ENCODE data around the gene PLOD3. TPM values are rescaled to one million over a fixed set of nuclear protein-coding genes. Genes with fewer than 3 reads are reported as not detected.

The PLOD3 gene
- total and polyA plus RNA-seq, 2 donors (not counting 3 experiments of a cell fraction or from before 2014, with no cell fraction given) = 143 to 170 TPM

DNA sequence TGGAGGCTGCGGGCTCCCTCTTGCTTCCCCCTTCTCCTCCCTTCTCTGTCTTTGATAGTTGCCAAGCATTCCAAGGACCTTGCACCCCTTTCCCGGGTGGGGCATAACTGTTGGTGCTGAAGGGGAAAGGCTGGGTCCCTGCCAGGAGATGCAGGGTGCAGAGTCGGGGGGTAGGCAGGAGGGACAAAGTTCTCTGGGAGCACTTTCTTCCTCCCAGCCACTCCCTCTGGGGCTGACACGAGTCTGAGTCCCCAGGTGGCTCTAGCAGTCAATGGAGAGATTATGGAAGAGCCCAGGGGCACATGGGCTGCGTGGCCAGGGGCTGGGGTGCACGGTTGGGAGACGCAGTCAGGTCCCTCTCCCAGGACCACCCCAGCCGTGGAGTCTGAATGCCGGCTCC lies 18.1 kb upstream of the PLOD3 start:
- POLR2A ChIA-PET = no interaction called here
- Histone ChIP-seq H3K4me3 (replicated peaks in 1 of 3; ENCODE audit: insufficient read depth in 1 of 3, low read depth in 1 of 3, low read length in 3 of 3) (no peak overlapping the region), H2AFZ (ENCODE audit: low read depth, low read length) (no peak overlapping the region), H3K79me2 (ENCODE audit: control insufficient read depth, insufficient read depth, low read length) (no peaks in the 10 kb centered on the region), H3K27ac (ENCODE audit: insufficient read depth, low read depth, low read length) (no peak overlapping the region), H3K9ac (replicated peaks; ENCODE audit: extremely low read depth, insufficient read depth, low read length) (no peak overlapping the region), H3K36me3 (ENCODE audit: control insufficient read depth in 2 of 2, extremely low read depth in 1 of 2, insufficient read depth in 2 of 2, low read length in 2 of 2) (peaks cover 0 to 13% of the 10 kb centered on the region in 2 experiments), H3K4me2 (ENCODE audit: insufficient read depth, low read length) (no peak overlapping the region), H3K9me3 (replicated peaks; ENCODE audit: control insufficient read depth, insufficient read depth, low read length) (no peaks in the 10 kb centered on the region), H4K20me1 (replicated peaks; ENCODE audit: control insufficient read depth, extremely low read depth, insufficient read depth, low read length) (no peaks in the 10 kb centered on the region), H3K9me1 (replicated peaks; ENCODE audit: control insufficient read depth, extremely low read depth, insufficient read depth, low read length) (no peaks in the 10 kb centered on the region), H3K27me3 (ENCODE audit: control insufficient read depth in 2 of 2, insufficient read depth in 2 of 2, low read length in 2 of 2) (no peaks in the 10 kb centered on the region), H3K4me1 (ENCODE audit: control insufficient read depth, extremely low read depth, insufficient read depth, low read length) (peaks cover 38% of the 10 kb centered on the region)
- BruUV-seq (replicated peaks) = no TSS peak
- TF ChIP-seq JUN (IDR thresholded peaks at IDR 0.05; ENCODE audit: borderline replicate concordance, insufficient read depth, insufficient read length, low read depth) (no peak), POLR2A (IDR thresholded peaks at IDR 0.05; ENCODE audit: low read depth, low read length) (no peak)
- TF ChIP-seq, protein P1, sequence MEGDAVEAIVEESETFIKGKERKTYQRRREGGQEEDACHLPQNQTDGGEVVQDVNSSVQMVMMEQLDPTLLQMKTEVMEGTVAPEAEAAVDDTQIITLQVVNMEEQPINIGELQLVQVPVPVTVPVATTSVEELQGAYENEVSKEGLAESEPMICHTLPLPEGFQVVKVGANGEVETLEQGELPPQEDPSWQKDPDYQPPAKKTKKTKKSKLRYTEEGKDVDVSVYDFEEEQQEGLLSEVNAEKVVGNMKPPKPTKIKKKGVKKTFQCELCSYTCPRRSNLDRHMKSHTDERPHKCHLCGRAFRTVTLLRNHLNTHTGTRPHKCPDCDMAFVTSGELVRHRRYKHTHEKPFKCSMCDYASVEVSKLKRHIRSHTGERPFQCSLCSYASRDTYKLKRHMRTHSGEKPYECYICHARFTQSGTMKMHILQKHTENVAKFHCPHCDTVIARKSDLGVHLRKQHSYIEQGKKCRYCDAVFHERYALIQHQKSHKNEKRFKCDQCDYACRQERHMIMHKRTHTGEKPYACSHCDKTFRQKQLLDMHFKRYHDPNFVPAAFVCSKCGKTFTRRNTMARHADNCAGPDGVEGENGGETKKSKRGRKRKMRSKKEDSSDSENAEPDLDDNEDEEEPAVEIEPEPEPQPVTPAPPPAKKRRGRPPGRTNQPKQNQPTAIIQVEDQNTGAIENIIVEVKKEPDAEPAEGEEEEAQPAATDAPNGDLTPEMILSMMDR (IDR thresholded peaks at IDR 0.05; ENCODE audit: extremely low read depth in 1 of 2, insufficient read depth in 1 of 2, low read depth in 1 of 2, low read length in 2 of 2) = no peak
- DNase-seq (ENCODE audit: low read depth, low spot score) = no peak
- CTCF ChIA-PET = interaction anchor here (1.4 to 8.1 kb wide), 3 partner anchors 9 to 92 kb away, joined by 4 to 42 read pairs (median 10); partner anchors contain the start of gene FIS1
- dilution Hi-C loops (cut with MboI; ENCODE audit: extremely low pct_ligation_motif_present, low sequenced_read_pairs) (no loop called here), intact Hi-C loops (cut with micrococcal nuclease) (loop anchor here (5.0 kb wide), 1 partner anchor 47 kb away; no protein-coding TSS in a partner anchor)
- no peak for FAIRE-seq

DNA sequence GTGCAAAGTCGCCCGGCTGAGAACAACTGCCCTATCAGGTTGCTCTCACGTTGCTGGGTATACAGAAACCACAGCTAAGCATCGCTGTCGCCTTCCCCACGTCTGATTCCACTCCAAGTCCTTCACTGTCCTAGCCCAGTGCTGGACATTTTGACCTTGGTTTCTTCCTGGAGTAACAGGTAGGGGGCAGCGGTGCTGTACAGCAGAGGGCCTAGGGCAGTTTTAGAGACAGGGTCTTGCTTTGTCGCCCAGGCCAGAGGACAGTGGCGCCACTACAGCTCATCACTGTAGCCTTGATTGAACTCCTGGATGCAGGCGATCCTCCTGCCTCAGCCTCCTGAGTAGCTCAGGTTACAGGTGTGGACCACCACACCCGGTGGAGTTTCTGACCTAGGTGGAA lies 17.7 kb upstream of the PLOD3 start:
- H3K4me1 ChIP-seq (ENCODE audit: control insufficient read depth, extremely low read depth, insufficient read depth, low read length) = peaks cover 38% of the 10 kb centered on the region
- no peak overlapping the region for H3K9ac ChIP-seq (replicated peaks; ENCODE audit: extremely low read depth, insufficient read depth, low read length)
- ChIA-PET CTCF (interaction anchor here (1.4 to 8.1 kb wide), 3 partner anchors 9 to 91 kb away, joined by 4 to 42 read pairs (median 10); partner anchors contain the start of gene FIS1), POLR2A (no interaction called here)
- no peak overlapping the region for H3K4me3 ChIP-seq (replicated peaks in 1 of 3; ENCODE audit: insufficient read depth in 1 of 3, low read depth in 1 of 3, low read length in 3 of 3)
- no peaks in the 10 kb centered on the region for H4K20me1 ChIP-seq (replicated peaks; ENCODE audit: control insufficient read depth, extremely low read depth, insufficient read depth, low read length)
- BruUV-seq (replicated peaks) = no TSS peak
- no peak overlapping the region for H2AFZ ChIP-seq (ENCODE audit: low read depth, low read length)
- no peaks in the 10 kb centered on the region for H3K79me2 ChIP-seq (ENCODE audit: control insufficient read depth, insufficient read depth, low read length)
- DNase-seq (ENCODE audit: low read depth, low spot score) (peak; percentile 27), FAIRE-seq (peak; percentile 48)
- dilution Hi-C loops (cut with MboI; ENCODE audit: extremely low pct_ligation_motif_present, low sequenced_read_pairs) (no loop called here), intact Hi-C loops (cut with micrococcal nuclease) (loop anchor here (5.0 kb wide), 1 partner anchor 47 kb away; no protein-coding TSS in a partner anchor)
- TF ChIP-seq, protein P2, sequence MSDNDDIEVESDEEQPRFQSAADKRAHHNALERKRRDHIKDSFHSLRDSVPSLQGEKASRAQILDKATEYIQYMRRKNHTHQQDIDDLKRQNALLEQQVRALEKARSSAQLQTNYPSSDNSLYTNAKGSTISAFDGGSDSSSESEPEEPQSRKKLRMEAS (IDR thresholded peaks at IDR 0.05; ENCODE audit: insufficient read depth, insufficient read length) = no peak
- TF ChIP-seq POLR2A (IDR thresholded peaks at IDR 0.05; ENCODE audit: low read depth, low read length) (no peak), EZH2 (IDR thresholded peaks at IDR 0.05; ENCODE audit: borderline replicate concordance, low read depth, low read length, severe bottlenecking) (no peak), MYC (IDR thresholded peaks at IDR 0.05; ENCODE audit: low read depth, low read length) (no peak)
- TF ChIP-seq, protein P1 (IDR thresholded peaks at IDR 0.05; ENCODE audit: extremely low read depth in 1 of 2, insufficient read depth in 1 of 2, low read depth in 1 of 2, low read length in 2 of 2) = peak; percentile 20 to 50
- no peak overlapping the region for H3K4me2 ChIP-seq (ENCODE audit: insufficient read depth, low read length)
- H3K27ac ChIP-seq (ENCODE audit: insufficient read depth, low read depth, low read length) = no peak overlapping the region
- peaks cover 0 to 9% of the 10 kb centered on the region in 2 experiments for H3K36me3 ChIP-seq (ENCODE audit: control insufficient read depth in 2 of 2, extremely low read depth in 1 of 2, insufficient read depth in 2 of 2, low read length in 2 of 2)
- no peaks in the 10 kb centered on the region for H3K9me3 ChIP-seq (replicated peaks; ENCODE audit: control insufficient read depth, insufficient read depth, low read length)
- H3K9me1 ChIP-seq (replicated peaks; ENCODE audit: control insufficient read depth, extremely low read depth, insufficient read depth, low read length) = no peaks in the 10 kb centered on the region
- H3K27me3 ChIP-seq (ENCODE audit: control insufficient read depth in 2 of 2, insufficient read depth in 2 of 2, low read length in 2 of 2) = no peaks in the 10 kb centered on the region
